Measurements from ENCODE around the gene OR2M2.

The OR2M2 gene

GRCh38 chr1:248174521-248174920, at the start of gene OR2M2:
OR2M2 (plus strand) TSS chr1:248174821; CDS start chr1:248179986, 5,165 bp downstream.
- no peak for DNase-seq

- DNase-seq = no peak
These were observed 47.0 kb upstream of the OR2M2 start for GRCh38 chr1:248127653-248128052.

GRCh38 chr1:248136811-248137210, 37.8 kb upstream of the OR2M2 start:
- DNase-seq = no peak

- DNase-seq = no peak
These were observed 33.8 kb upstream of the OR2M2 start for GRCh38 chr1:248140846-248141245.

GRCh38 chr1:248143311-248143710, 31.3 kb upstream of the OR2M2 start:
- DNase-seq = no peak

GRCh38 chr1:248144513-248145198, 30.0 kb upstream of the OR2M2 start, which contains the start of gene OR2M5:
OR2M5 (plus strand) TSS chr1:248145148; CDS start chr1:248145148, 0 bp downstream.
- no peak for DNase-seq

GRCh38 chr1:248152056-248152827, 22.4 kb upstream of the OR2M2 start:
- no peak for DNase-seq

GRCh38 chr1:248155927-248156326, 18.7 kb upstream of the OR2M2 start:
- no peak for DNase-seq

GRCh38 chr1:248158758-248159157, 15.9 kb upstream of the OR2M2 start:
- DNase-seq = no peak

GRCh38 chr1:248164031-248164430, 10.6 kb upstream of the OR2M2 start:
- no peak for DNase-seq

GRCh38 chr1:248165186-248165585, 9.4 kb upstream of the OR2M2 start:
- no peak for DNase-seq

GRCh38 chr1:248183996-248184395, 9.4 kb downstream of the OR2M2 start:
- DNase-seq = no peak

- DNase-seq = no peak
These were observed 12.7 kb downstream of the OR2M2 start for GRCh38 chr1:248187363-248187762.

GRCh38 chr1:248189026-248189425, 14.4 kb downstream of the OR2M2 start:
- DNase-seq = no peak

- DNase-seq = no peak
These were observed 19.5 kb downstream of the OR2M2 start for GRCh38 chr1:248194117-248194516.

GRCh38 chr1:248196965-248197364, 22.3 kb downstream of the OR2M2 start, which contains the start of gene OR2M3:
OR2M3 (plus strand) TSS chr1:248197265; CDS start chr1:248203068, 5,803 bp downstream.
- no peak for DNase-seq

GRCh38 chr1:248215880-248216279, 41.3 kb downstream of the OR2M2 start:
- DNase-seq = no peak

- DNase-seq = no peak
These were observed 50.9 kb downstream of the OR2M2 start for GRCh38 chr1:248225537-248225936.

- no peak for DNase-seq
These were observed 54.8 kb downstream of the OR2M2 start for GRCh38 chr1:248229360-248229908.
